Measurements from ENCODE around the gene SEZ6L2.
"Not testable (repeated sequence)": the region's sequence is repeated elsewhere in the genome, so short reads cannot be mapped to it uniquely, and the experiment has no call there.

SEZ6L2 gene

GRCh38 chr16:29892458-29892813, 6.9 kb downstream of the SEZ6L2 start:
- TF ChIP-seq, protein P1, sequence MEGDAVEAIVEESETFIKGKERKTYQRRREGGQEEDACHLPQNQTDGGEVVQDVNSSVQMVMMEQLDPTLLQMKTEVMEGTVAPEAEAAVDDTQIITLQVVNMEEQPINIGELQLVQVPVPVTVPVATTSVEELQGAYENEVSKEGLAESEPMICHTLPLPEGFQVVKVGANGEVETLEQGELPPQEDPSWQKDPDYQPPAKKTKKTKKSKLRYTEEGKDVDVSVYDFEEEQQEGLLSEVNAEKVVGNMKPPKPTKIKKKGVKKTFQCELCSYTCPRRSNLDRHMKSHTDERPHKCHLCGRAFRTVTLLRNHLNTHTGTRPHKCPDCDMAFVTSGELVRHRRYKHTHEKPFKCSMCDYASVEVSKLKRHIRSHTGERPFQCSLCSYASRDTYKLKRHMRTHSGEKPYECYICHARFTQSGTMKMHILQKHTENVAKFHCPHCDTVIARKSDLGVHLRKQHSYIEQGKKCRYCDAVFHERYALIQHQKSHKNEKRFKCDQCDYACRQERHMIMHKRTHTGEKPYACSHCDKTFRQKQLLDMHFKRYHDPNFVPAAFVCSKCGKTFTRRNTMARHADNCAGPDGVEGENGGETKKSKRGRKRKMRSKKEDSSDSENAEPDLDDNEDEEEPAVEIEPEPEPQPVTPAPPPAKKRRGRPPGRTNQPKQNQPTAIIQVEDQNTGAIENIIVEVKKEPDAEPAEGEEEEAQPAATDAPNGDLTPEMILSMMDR (IDR thresholded peaks at IDR 0.05; ENCODE audit: low read depth, low read length, missing control alignments), result no peak

DNA sequence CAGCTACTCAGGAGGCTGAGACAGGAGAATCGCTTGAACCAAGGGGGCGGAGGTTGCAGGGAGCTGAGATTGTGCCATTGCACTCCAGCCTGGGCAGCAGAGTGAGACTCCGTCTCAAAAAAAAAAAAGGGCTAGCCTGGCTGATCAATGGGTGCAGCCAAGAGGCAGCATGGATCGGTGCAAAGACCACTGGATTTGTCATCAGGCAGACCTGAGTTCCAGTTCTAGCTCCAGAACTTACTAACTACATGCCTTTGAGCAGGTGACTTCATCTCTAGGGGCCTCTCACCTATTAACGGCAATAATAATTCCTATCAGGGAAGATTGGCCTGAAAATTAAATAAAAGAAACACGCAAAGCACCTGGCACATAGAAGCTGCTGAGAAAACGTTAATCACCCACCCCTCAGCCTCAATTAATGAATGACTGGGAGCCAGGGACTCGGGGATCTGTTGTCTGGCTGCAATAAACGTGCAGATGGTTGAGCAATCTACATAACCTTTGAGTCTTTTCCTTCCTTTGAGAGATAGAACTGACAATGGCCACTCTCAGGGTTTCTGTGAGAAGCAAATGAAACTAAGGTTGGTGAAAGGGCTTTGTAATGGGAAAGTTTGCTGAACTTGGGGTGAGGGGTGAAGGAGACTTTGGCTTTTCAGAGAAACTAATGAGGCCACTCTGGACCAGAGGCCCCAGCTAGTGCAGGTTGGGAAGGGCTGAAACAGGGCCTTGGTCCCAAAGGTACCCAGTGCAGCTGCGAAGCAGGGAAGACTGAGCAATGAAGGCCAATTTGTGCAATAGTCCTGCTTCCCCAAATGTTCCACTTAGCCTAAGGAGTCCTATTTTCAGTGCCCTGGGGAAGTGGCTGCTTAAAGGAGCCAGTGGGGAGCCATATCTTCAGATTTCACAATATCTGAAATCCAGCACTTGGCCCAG, 7.6 kb downstream of the SEZ6L2 start:
- in situ Hi-C loops (cut with HindIII; ENCODE audit: low sequenced_read_pairs), result no loop called here
- no peak for DNase-seq (ENCODE audit: low read depth)
- H3K4me3 ChIP-seq (ENCODE audit: low read depth, low read length), result no peak overlapping the region
- TF ChIP-seq, protein P1 (IDR thresholded peaks at IDR 0.05; ENCODE audit: low read depth, low read length, missing control alignments), result no peak

More at GRCh38 chr16:29892458-29892813, 6.9 kb downstream of the SEZ6L2 start:
- in situ Hi-C loops (cut with HindIII; ENCODE audit: low sequenced_read_pairs), result no loop called here
- DNase-seq (ENCODE audit: low read depth), result no peak
- no peak overlapping the region for H3K4me3 ChIP-seq (ENCODE audit: low read depth, low read length)

DNA sequence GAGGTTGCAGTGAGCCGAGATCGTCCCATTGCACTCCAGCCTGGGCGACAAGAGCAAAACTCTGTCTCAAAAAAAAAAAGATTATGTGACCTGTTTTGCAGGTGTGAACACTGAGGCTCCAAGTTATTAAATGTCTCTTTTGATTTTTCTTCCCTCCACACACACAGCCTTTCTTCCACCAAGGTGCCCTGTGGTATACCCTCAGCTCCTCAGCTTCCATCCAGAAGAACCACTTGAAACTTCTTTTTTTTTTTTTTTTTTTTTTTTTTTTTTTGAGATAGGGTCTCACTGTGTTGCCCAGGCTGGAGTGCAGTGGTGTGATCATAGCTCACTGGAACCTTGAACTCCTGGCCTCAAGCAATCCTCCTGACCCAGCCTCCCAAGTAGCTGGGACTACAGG, 10.0 kb downstream of the SEZ6L2 start:
- in situ Hi-C loops (cut with HindIII; ENCODE audit: low sequenced_read_pairs); H3K4me3 ChIP-seq (ENCODE audit: low read depth, low read length); DNase-seq (ENCODE audit: low read depth): not testable (repeated sequence)

- in situ Hi-C loops (cut with HindIII; ENCODE audit: low sequenced_read_pairs), result no loop called here
- no peak overlapping the region for H3K4me3 ChIP-seq (ENCODE audit: low read depth, low read length)
- DNase-seq (ENCODE audit: low read depth), result no peak
- TF ChIP-seq, protein P1 (IDR thresholded peaks at IDR 0.05; ENCODE audit: low read depth, low read length, missing control alignments), result no peak
Observed at GRCh38 chr16:29883987-29884386, 15.4 kb downstream of the SEZ6L2 start.

DNA sequence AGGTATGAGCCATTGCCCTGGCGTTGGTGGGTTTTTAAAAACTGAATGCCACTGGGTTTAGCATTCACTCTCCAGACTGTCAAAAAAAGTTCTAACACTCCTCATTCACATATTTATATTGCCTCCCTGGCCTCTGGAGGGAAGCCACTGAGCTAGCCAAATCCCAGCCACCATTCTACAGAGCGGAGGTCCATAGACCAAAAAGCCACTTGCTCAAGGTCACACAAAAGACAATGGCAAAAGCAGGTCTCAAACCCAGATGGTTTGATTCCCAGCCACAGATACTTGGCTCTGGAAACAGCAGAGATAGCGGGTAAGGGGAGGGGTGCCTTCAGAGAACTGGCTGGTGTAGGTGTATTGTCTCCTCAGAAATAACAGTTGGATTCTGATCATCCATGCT, 18.3 kb downstream of the SEZ6L2 start:
- in situ Hi-C loops (cut with HindIII; ENCODE audit: low sequenced_read_pairs), result no loop called here
- no peak overlapping the region for H3K4me3 ChIP-seq (ENCODE audit: low read depth, low read length)
- no peak for DNase-seq (ENCODE audit: low read depth)
- TF ChIP-seq, protein P1 (IDR thresholded peaks at IDR 0.05; ENCODE audit: low read depth, low read length, missing control alignments), result no peak

GRCh38 chr16:29878172-29878571, 21.2 kb downstream of the SEZ6L2 start:
- no peak for DNase-seq (ENCODE audit: low read depth)
- TF ChIP-seq, protein P1 (IDR thresholded peaks at IDR 0.05; ENCODE audit: low read depth, low read length, missing control alignments), result no peak
- in situ Hi-C loops (cut with HindIII; ENCODE audit: low sequenced_read_pairs), result no loop called here
- H3K4me3 ChIP-seq (ENCODE audit: low read depth, low read length), result no peak overlapping the region

DNA sequence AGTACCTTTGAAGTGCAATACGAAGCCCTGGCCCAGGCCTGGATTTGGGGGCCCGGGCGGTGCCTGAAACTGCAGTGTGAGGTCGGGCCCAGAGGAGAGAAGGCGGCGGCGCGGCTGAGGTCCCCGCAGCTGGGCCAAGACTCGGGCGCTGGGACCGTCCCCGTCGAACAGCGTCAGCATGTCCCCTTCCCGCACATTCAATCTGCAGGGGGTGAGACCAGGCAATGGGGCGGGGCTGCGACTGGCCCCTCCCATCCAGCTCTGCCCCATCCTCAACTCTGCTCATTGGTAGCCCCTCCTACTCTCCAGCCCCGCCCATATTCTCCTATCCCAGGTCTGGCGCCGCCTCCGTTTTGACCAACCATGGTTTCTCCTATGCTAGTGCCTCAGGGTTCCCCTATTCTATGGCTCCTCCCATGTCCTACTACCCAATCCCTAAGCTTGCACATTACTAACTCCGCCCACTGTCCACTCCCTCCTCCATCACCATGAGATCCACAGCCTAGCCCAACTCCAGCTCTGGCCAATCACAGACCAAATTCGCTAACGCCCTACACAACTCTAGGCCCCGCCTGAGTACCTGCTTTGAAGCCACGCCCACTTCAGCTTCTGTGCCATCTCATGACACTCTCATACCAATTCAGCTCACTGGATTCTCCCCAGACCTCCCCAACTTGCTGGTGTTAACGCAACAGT, 21.9 kb downstream of the SEZ6L2 start:
- in situ Hi-C loops (cut with HindIII; ENCODE audit: low sequenced_read_pairs), result no loop called here
- H3K4me3 ChIP-seq (ENCODE audit: low read depth, low read length), result no peak overlapping the region
- no peak for DNase-seq (ENCODE audit: low read depth)
- TF ChIP-seq, protein P1 (IDR thresholded peaks at IDR 0.05; ENCODE audit: low read depth, low read length, missing control alignments), result no peak
